Measurements from ENCODE around the gene VOPP1. TPM values are rescaled to one million over a fixed set of nuclear protein-coding genes. Genes with fewer than 3 reads are reported as not detected.

The VOPP1 gene
- total RNA-seq, 3 donors from 2014 or later, result 28.2 to 42.6 (median 40.8) TPM

GRCh38 chr7:55556492-55556891 is 15.8 kb downstream of the VOPP1 start:
- no peak overlapping the region for H3K27ac ChIP-seq
- H3K4me3 ChIP-seq, result no peak overlapping the region
- no peak for DNase-seq (ENCODE audit: low spot score in 2 of 2)
- no peaks in the 10 kb centered on the region for H3K4me1 ChIP-seq
- H3K36me3 ChIP-seq, result no peaks in the 10 kb centered on the region
- no peak for TF ChIP-seq POLR2A (IDR thresholded peaks at IDR 0.05)
- no peak for TF ChIP-seq CTCF (IDR thresholded peaks at IDR 0.05)
- H3K9me3 ChIP-seq, result no peaks in the 10 kb centered on the region
- no peaks in the 10 kb centered on the region for H3K27me3 ChIP-seq
- intact Hi-C loops (cut with DNase I; ENCODE audit: low total_unique reads), result no loop called here

- no peaks in the 10 kb centered on the region for H3K9me3 ChIP-seq
- H3K4me1 ChIP-seq, result no peaks in the 10 kb centered on the region
- no peak overlapping the region for H3K27ac ChIP-seq
- no peak for TF ChIP-seq CTCF (IDR thresholded peaks at IDR 0.05)
- no peak for TF ChIP-seq POLR2A (IDR thresholded peaks at IDR 0.05)
- TF ChIP-seq POLR2AphosphoS5 (IDR thresholded peaks at IDR 0.05), result no peak
- intact Hi-C loops (cut with DNase I; ENCODE audit: low total_unique reads), result no loop called here
- no peak overlapping the region for H3K4me3 ChIP-seq
- H3K27me3 ChIP-seq, result no peaks in the 10 kb centered on the region
- no peak for DNase-seq (ENCODE audit: low spot score in 2 of 2)
- no peaks in the 10 kb centered on the region for H3K36me3 ChIP-seq
Observed at GRCh38 chr7:55556031-55556430, 16.3 kb downstream of the VOPP1 start.

GRCh38 chr7:55555160-55555559 is 17.1 kb downstream of the VOPP1 start:
- H3K4me3 ChIP-seq, result no peak overlapping the region
- H3K36me3 ChIP-seq, result no peaks in the 10 kb centered on the region
- TF ChIP-seq CTCF (IDR thresholded peaks at IDR 0.05) (no peak), POLR2A (IDR thresholded peaks at IDR 0.05) (no peak), POLR2AphosphoS5 (IDR thresholded peaks at IDR 0.05) (no peak)
- H3K27ac ChIP-seq, result no peak overlapping the region
- no peaks in the 10 kb centered on the region for H3K27me3 ChIP-seq
- H3K4me1 ChIP-seq, result no peaks in the 10 kb centered on the region
- no peak for DNase-seq (ENCODE audit: low spot score in 2 of 2)
- intact Hi-C loops (cut with DNase I; ENCODE audit: low total_unique reads), result no loop called here
- no peaks in the 10 kb centered on the region for H3K9me3 ChIP-seq

- no peaks in the 10 kb centered on the region for H3K36me3 ChIP-seq
- intact Hi-C loops (cut with DNase I; ENCODE audit: low total_unique reads), result no loop called here
- no peaks in the 10 kb centered on the region for H3K27me3 ChIP-seq
- no peaks in the 10 kb centered on the region for H3K9me3 ChIP-seq
- no peak for DNase-seq (ENCODE audit: low spot score in 2 of 2)
- TF ChIP-seq POLR2AphosphoS5 (IDR thresholded peaks at IDR 0.05) (no peak), CTCF (IDR thresholded peaks at IDR 0.05) (no peak), POLR2A (IDR thresholded peaks at IDR 0.05) (no peak)
- no peak overlapping the region for H3K4me3 ChIP-seq
- no peaks in the 10 kb centered on the region for H3K4me1 ChIP-seq
- no peak overlapping the region for H3K27ac ChIP-seq
Observed at GRCh38 chr7:55554038-55554437, 18.3 kb downstream of the VOPP1 start.

GRCh38 chr7:55553024-55553345 is 19.3 kb downstream of the VOPP1 start:
- no peak overlapping the region for H3K4me3 ChIP-seq
- H3K9me3 ChIP-seq, result no peaks in the 10 kb centered on the region
- peak overlapping the region in 1 of 2 donors; percentile 51 for H3K27ac ChIP-seq
- H3K36me3 ChIP-seq, result no peaks in the 10 kb centered on the region
- no peak for DNase-seq (ENCODE audit: low spot score in 2 of 2)
- H3K27me3 ChIP-seq, result no peaks in the 10 kb centered on the region
- intact Hi-C loops (cut with DNase I; ENCODE audit: low total_unique reads), result no loop called here
- no peaks in the 10 kb centered on the region for H3K4me1 ChIP-seq
- no peak for TF ChIP-seq CTCF (IDR thresholded peaks at IDR 0.05)
- TF ChIP-seq POLR2AphosphoS5 (IDR thresholded peaks at IDR 0.05), result no peak
- no peak for TF ChIP-seq POLR2A (IDR thresholded peaks at IDR 0.05)
